Measurements from ENCODE around the gene HECTD3.

HECTD3 gene

GRCh38 chr1:45010855-45011811, at the start of gene HECTD3:
HECTD3 (minus strand) TSS chr1:45011324; CDS start chr1:45011257, 67 bp downstream.
- peak; percentile 79 for DNase-seq

GRCh38 chr1:45059829-45060228, 48.7 kb upstream of the HECTD3 start:
- DNase-seq = no peak

DNA sequence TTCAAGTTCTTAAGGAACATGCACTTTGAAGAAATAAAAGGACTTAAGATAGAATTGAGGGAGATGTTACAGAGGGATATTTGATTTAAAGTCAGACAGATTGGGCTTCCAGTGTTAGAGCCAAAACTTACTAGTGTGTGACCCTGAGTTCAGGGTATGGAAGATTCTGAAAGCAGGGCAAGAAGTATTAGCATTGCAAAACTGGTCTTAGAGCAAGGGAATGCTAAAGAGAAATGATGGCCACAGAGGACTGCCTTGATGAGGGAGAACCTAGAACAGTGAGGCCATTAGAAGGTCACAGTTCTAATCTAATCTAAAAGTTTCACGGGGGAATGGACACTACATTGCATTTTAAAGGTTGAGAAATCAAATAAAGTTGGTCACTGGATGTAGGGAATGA, 46.4 kb upstream of the HECTD3 start:
- no peak for DNase-seq

GRCh38 chr1:45051005-45051772, 40.1 kb upstream of the HECTD3 start:
- DNase-seq = no peak

GRCh38 chr1:45047032-45047431, 35.9 kb upstream of the HECTD3 start:
- no peak for DNase-seq

- no peak for DNase-seq
These were observed 33.8 kb upstream of the HECTD3 start for GRCh38 chr1:45044916-45045315.

DNA sequence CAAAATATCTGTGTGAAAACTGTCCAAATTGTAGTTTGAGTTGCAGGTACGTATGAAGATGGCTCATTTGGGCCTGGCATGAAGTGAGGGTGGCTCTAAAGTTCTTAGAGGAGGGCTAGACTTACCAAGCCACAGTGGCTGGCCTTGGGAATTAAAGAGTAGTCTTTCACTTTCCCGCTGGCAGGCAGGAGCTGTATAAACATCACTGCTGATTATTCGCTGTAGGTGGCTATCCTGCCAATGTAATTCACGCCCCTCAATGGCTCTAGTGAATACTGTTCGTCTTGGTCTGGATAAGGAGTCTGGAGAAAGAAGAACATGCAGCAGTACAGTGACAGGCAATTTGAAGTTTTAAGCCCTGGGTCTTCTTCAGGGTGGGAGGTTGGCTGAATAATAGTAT, 32.0 kb upstream of the HECTD3 start:
- DNase-seq = no peak

- no peak for DNase-seq
These were observed 29.2 kb upstream of the HECTD3 start for GRCh38 chr1:45040297-45040696.

- DNase-seq = no peak
These were observed 27.7 kb upstream of the HECTD3 start for GRCh38 chr1:45038661-45039364.

GRCh38 chr1:45038240-45038639, 27.1 kb upstream of the HECTD3 start:
- no peak for DNase-seq

GRCh38 chr1:45037456-45037855, 26.3 kb upstream of the HECTD3 start:
- no peak for DNase-seq

- DNase-seq = no peak
These were observed 24.6 kb upstream of the HECTD3 start for GRCh38 chr1:45035631-45036301.

DNA sequence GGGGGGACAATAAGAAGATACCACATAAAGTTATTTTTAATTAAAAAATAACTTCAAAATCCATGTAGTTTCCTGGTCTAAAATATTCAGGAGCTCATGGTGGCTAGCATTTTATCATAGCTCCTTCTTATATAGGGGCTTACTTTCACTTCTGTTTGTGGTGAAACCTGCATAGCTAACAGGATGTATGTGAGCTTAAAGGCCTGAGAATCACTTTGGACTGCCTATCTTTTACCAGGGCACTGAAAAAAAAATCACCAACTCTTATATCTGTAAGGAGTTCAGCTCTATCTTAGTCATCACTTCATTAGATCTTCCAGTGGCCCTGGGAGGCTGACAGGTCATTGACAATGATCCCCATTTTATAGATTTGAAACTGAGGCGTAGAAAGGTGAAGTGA, 22.2 kb upstream of the HECTD3 start:
- no peak for DNase-seq

DNA sequence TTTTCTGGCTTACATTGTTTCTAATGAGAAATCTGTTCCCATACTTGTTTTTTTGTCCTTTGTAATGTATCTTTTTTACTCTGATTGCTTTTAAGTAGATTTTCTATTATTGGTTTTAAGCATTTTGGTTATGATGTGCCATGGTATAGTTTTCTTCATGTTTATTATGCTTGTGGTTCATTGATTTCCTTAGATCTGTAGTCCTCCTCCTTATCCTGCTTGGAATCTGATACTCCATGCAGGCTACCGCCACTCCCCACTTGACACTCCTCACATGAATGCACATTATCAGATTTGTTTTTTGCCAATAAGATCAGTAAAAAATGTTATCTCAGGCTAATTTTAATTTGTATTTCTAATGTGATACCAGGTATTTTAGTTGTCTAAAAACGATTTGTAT, 21.7 kb upstream of the HECTD3 start:
- no peak for DNase-seq

DNA sequence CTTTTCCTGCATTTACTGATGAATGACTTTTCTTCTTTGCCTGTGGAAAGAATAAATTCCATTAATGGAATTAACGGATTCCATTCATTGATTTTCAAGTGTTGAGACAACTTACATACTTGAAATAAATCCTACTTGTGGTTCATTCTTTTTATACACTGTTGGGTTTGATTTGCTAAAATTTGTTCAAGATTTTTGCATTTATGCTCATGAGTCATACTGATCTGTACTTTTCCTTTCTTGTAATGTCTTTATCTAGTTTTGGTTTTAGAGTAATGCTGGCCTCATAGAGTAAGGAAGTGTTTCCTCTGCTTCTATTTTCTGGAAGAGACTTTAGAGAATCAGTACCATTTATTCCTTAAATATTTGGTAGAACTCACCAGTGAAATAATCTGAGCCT, 15.3 kb upstream of the HECTD3 start:
- DNase-seq = no peak

DNA sequence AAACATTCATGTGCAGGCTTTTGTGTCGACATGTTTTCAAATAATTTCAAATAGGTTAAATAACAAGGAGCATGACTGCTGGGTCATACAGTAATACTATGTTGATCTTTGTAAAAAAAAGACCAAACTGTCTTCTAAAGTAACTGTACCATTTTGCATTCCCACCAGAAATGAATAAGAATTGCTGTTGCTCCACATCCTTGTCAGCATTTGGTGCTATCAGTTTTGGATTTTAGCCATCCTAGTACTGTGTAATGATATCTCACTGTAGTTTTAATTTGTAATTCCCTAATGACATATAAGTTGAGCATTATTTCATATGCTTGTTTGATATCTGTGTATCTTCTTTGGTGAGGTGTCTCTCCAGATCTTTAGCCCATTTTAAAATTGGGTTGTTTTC, 12.5 kb upstream of the HECTD3 start:
- no peak for DNase-seq

DNA sequence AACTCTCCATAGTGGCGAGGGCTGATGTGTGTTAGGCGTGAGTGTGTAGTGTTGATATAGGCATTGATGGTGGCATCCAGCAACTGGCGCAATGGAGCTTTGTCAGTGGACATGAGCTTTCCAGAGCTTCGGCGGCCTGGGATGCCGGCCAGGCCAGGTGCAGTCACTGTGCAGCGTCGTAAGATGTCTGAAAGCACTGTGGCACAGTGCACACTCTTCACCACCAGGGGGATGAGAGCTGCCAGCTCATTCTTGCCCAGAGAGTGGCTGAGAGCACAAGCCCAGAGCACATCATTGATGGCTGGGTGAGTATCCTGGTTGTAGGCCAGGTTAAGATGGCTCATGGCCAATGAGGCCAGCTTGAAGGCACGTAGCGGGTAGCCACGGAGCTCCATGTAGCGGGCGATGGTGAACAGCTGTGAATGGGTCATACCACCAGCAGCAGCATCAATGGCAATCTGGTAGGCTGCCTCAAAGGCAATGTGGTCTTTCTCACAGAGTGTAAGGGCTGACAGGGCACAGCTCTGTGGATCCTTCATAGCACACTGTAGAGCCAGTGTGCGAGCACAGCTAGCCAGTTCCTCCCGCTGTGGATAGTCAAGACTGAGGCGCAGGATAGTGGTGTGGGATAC, 7.6 kb upstream of the HECTD3 start:
- DNase-seq = peak; percentile 45

- no peak for DNase-seq
These were observed 5.6 kb upstream of the HECTD3 start for GRCh38 chr1:45016767-45017166.

- no peak for DNase-seq
These were observed 5.1 kb upstream of the HECTD3 start for GRCh38 chr1:45016090-45016697.

GRCh38 chr1:45015683-45016082, 4.6 kb upstream of the HECTD3 start:
- DNase-seq = no peak

DNA sequence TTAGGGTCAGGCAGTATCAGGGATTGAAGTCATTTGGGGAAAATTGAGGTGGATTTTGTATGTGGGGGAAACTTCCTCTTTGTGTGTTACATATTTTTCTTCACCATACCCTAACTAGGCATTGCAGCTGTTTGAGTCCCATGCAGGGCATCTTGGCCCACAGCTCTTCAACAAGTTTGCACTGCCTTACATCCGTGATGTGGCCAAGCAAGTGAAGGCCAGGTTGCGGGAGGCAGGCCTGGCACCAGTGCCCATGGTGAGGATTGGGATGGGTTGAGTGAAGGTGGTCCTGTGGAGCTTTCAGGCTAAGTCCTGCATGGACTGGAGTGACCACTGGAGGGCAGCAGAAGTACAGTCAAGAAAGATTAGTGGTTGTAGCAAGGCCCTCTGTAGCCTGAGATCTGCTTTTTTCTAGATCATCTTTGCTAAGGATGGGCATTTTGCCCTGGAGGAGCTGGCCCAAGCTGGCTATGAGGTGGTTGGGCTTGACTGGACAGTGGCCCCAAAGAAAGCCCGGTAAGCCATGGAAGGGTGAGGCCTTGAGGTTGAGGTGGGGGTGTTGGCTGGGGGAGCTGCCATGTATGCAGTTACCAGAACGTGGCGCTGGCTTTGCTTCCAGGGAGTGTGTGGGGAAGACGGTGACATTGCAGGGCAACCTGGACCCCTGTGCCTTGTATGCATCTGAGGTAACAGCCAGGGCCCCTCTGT, 3.4 kb upstream of the HECTD3 start:
- DNase-seq = peak; percentile 66

All from NCI-H345 (cell line).